Left lung (tissue), 10 donors: Measurements from ENCODE around the gene KRT32. TPM values are rescaled to one million over a fixed set of nuclear protein-coding genes. Genes with fewer than 3 reads are reported as not detected.
"Not testable (repeated sequence)": the region's sequence is repeated elsewhere in the genome, so short reads cannot be mapped to it uniquely, and the experiment has no call there.

Experiments
- ATAC-seq: fragments of 200-7000 bp; cut with Tn5 transposase; one replicate; pipeline ENCODE4 v1.9.1; 2020; ENCODE audit warnings: moderate library complexity
- DNase-seq, 4 donors: peaks; one replicate each; pipeline ENCODE4 v3.0.0-alpha.2; 2013 to 2020
- H3K27ac ChIP-seq, 2 donors: fragments of 200-600 bp; sonication (generic) in 1 of 2; one replicate each; pipeline versions ENCODE4 v1.5.0 to v1.8.0; 2020 to 2021
- H3K27me3 ChIP-seq, 2 donors: fragments of 200-600 bp; sonication (generic) in 1 of 2; one replicate each; pipeline versions ENCODE4 v1.5.0 to v1.8.0; 2020 to 2021
- H3K36me3 ChIP-seq, 2 donors: fragments of 200-600 bp; sonication (generic) in 1 of 2; one replicate each; pipeline versions ENCODE4 v1.5.0 to v1.8.0; 2020 to 2021
- H3K4me1 ChIP-seq, 2 donors: fragments of 200-600 bp; one replicate each; pipeline ENCODE4 v1.8.0; 2021
- H3K4me3 ChIP-seq, 2 donors: fragments of 200-600 bp; sonication (generic) in 1 of 2; one replicate each; pipeline versions ENCODE4 v1.5.0 to v1.8.0; 2020 to 2021; ENCODE audit warnings: mild to moderate bottlenecking in 1 of 2
- H3K9me3 ChIP-seq, 2 donors: fragments of 200-600 bp; sonication (generic) in 1 of 2; one replicate each; pipeline versions ENCODE4 v1.5.0 to v1.8.0; 2020 to 2021
- CTCF ChIP-seq, 2 donors: fragments of 200-600 bp; sonication (generic) in 1 of 2; IDR thresholded peaks; one replicate each; pipeline versions ENCODE4 v1.5.0 to v1.8.0; 2021; ENCODE audit warnings: antibody characterized with exemption in 2 of 2
- intact Hi-C, 2 donors: fragments of 100-400 bp; cut with DNase I; formaldehyde crosslinking; loops; one replicate each; pipeline versions ENCODE4 v1.11.2 to v1.14.2; 2022
- polyA plus RNA-seq, 6 donors: library from polyadenylated mRNA; unstranded; fragments of 120-200 nt; gene quantifications; one replicate each; pipeline ENCODE4 v1.2.1, GENCODE V29; 2013; ENCODE audit not compliant: insufficient read length in 6 of 6
- total RNA-seq, 2 donors: library from RNA; stranded (reverse); fragmentation: NEBNext Ultra II Directional; extraction: Animal tissue kit (Norgen Biotek cat#: 25700); gene quantifications; one replicate each; pipeline ENCODE4 v1.2.1, GENCODE V29; 2021
- donor health status: DM: no; HTN: yes; CAD: no.
- donor health status: DM: no; HTN: no; CAD: no.

The KRT32 gene
- total and polyA plus RNA-seq, 8 donors = not detected

GRCh38 chr17:41424111-41424635, 43.0 kb downstream of the KRT32 start, which contains the start of gene KRT37:
Gene KRT37, minus strand, starts transcription at chr17:41424585. Its CDS starts 62 bp downstream, at chr17:41424523.
- no peaks in the 10 kb centered on the region for H3K36me3 ChIP-seq
- no peaks in the 10 kb centered on the region for H3K4me1 ChIP-seq
- no peak within 1 kb of the TSS for H3K27ac ChIP-seq
- intact Hi-C loops = no loop called here
- no peaks in the 10 kb centered on the region for H3K27me3 ChIP-seq
- TF ChIP-seq CTCF (IDR thresholded peaks at IDR 0.05) = no peak
- ATAC-seq (no peak), DNase-seq (no peak)
- H3K9me3 ChIP-seq = no peaks in the 10 kb centered on the region
- H3K4me3 ChIP-seq = no peak within 1 kb of the TSS

DNA sequence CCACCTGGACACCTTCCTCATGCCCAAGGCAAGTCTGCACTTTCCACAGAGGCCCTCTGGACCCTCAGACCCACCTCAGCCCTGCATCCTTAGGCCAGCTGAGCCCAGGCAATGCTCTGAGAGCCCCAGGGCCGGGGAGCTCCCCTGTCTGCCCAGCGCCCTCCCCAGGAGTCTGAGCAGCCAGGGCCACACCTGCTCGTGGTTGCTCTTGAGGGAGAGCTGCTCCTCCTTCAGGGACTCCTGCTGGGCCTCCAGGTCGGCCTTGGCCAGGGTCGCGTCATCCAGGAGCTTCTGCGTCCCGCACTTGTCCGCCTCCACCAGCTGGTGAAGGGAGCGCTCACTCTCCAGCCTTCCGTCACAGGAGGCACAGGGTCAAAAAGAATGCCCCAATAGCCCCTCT, 44.6 kb downstream of the KRT32 start:
- ATAC-seq, H3K27me3 ChIP-seq, DNase-seq, H3K4me1 ChIP-seq, intact Hi-C loops, H3K27ac ChIP-seq, H3K4me3 ChIP-seq, H3K36me3 ChIP-seq, H3K9me3 ChIP-seq: not testable (repeated sequence)

DNA sequence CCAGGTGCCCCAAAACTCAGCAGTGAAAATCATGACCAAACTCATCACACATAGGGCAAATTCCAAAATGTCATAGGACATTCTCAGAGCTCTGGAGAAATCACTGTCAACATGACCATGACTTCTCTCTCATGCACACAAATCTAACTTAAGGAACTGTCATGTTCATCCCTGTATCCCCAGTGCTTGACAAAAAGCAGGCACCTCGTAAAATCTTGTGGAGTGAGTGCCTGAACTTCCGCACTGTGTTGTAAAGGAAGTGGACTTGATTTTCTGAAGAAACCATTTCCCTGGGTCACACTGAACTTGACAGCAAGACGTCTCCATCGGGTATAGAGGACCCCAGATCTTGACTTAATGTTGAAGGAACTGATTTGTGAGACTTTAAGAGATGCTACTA, 45.6 kb downstream of the KRT32 start:
- no peak overlapping the region for H3K27ac ChIP-seq
- DNase-seq = no peak
- intact Hi-C loops = no loop called here

DNA sequence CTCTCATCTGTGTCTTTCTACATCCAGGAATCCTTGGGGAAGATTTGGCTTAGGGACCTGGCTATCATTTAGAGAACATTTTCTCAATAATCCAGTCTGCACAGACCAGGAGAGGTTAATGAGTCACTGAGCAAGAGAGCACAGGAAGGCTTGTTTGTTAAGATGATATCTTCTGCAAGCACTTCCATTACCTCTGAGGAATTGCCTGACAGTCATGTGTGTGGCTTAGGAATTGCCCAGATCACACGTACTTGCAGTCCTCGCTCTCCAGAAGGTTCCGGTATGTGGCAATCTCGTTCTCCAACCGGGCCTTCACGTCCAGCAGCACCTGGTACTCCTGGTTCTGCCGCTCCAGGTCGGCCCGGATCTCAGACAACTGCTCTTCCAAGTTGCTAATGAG, 46.1 kb downstream of the KRT32 start:
- Histone ChIP-seq H3K27ac (no peak overlapping the region), H3K36me3 (no peaks in the 10 kb centered on the region), H3K4me1 (no peaks in the 10 kb centered on the region), H3K4me3 (no peak overlapping the region), H3K27me3 (no peaks in the 10 kb centered on the region), H3K9me3 (no peaks in the 10 kb centered on the region)
- no peak for TF ChIP-seq CTCF (IDR thresholded peaks at IDR 0.05)
- ATAC-seq = no peak
- intact Hi-C loops = no loop called here
- DNase-seq = no peak

More for the DNA sequence above, 45.6 kb downstream of the KRT32 start:
- Histone ChIP-seq H3K27me3 (no peaks in the 10 kb centered on the region), H3K9me3 (no peaks in the 10 kb centered on the region), H3K4me1 (no peaks in the 10 kb centered on the region), H3K36me3 (no peaks in the 10 kb centered on the region), H3K4me3 (no peak overlapping the region)
- ATAC-seq = no peak
- no peak for TF ChIP-seq CTCF (IDR thresholded peaks at IDR 0.05)

DNA sequence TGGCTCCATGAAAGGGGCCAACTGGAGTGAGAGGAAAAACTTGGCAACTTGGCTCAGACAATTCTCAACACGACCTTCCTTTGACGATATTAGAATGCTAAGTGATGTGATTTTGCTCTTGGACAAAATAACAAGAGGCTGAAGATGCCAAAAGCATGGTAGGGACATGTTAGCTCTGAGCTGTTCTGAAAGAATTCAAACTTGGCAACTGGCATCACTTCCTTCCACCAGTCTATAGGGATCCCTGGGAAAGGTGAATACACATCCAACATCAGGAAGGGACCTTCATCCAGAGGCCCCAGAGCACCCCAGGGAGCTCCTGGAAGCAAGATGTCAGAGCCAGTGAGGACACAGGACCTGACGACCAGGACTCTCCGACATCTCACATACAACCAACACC, 47.1 kb downstream of the KRT32 start:
- TF ChIP-seq CTCF (IDR thresholded peaks at IDR 0.05) = no peak
- ATAC-seq = no peak
- H3K27ac ChIP-seq = no peak overlapping the region
- intact Hi-C loops = no loop called here
- H3K9me3 ChIP-seq = no peaks in the 10 kb centered on the region
- no peaks in the 10 kb centered on the region for H3K4me1 ChIP-seq
- DNase-seq = no peak
- no peaks in the 10 kb centered on the region for H3K36me3 ChIP-seq
- no peaks in the 10 kb centered on the region for H3K27me3 ChIP-seq
- H3K4me3 ChIP-seq = no peak overlapping the region

DNA sequence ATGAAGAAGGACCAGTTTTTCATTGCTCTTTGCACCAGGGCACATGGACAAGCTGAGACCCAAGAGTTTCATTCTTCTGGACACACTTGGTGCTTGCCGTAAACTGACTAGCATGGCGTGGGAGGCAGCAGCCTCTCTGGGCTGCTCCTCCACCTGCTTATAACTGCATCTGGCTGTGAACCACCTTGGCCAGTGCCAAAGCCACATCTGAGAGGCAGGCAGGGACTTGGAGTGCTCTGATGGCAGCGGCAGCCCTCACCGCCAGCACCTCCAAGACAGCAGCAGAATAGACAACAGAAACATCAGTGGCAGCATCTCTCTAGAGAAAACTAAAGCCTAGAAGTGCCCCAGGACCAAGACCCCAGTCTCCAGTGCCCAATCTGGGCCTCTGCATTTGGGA, 47.5 kb downstream of the KRT32 start:
- Histone ChIP-seq H3K9me3 (no peaks in the 10 kb centered on the region), H3K27ac (no peak overlapping the region), H3K36me3 (no peaks in the 10 kb centered on the region), H3K4me1 (no peaks in the 10 kb centered on the region), H3K4me3 (no peak overlapping the region), H3K27me3 (no peaks in the 10 kb centered on the region)
- DNase-seq (no peak), ATAC-seq (no peak)
- intact Hi-C loops = no loop called here
- no peak for TF ChIP-seq CTCF (IDR thresholded peaks at IDR 0.05)
